ENCODE measurements around the gene PDPN. TPM values are rescaled to one million over a fixed set of nuclear protein-coding genes. Genes with fewer than 3 reads are reported as not detected.

The PDPN gene
- total RNA-seq, 3 donors from 2014 or later: 18.1 to 38.8 (median 29.2) TPM

DNA sequence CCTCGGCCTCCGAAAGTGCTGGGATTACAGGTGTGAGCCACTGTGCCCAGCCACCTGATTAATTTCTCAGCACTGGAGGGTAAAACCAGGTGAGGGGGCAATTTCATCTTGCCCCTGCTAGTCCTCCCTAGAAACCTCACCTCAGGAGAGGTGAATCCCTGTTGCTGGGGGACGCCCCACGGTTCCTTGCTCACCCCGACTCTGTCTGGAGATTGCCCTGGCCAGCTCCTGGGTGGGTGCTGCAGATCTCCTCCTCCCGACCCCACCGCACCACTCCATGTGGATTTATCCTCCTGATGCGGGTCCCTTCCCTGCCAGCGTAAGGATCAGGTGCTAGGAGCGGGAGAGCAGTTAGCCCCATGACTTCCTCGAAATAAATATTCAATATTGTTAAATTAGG is 34.9 kb downstream of the PDPN start:
- Histone ChIP-seq H3K9me3 (no peaks in the 10 kb centered on the region), H3K27me3 (no peaks in the 10 kb centered on the region), H3K27ac (peak overlapping the region; percentile 83 to 87), H3K36me3 (no peaks in the 10 kb centered on the region), H3K4me3 (no peak overlapping the region), H3K4me1 (peaks cover 0 to 4% of the 10 kb centered on the region in 2 donors)
- no peak for DNase-seq (ENCODE audit: low spot score in 2 of 2)
- intact Hi-C loops (cut with DNase I; ENCODE audit: low total_unique reads): no loop called here
- TF ChIP-seq POLR2A (IDR thresholded peaks at IDR 0.05): no peak
- TF ChIP-seq, protein P1, sequence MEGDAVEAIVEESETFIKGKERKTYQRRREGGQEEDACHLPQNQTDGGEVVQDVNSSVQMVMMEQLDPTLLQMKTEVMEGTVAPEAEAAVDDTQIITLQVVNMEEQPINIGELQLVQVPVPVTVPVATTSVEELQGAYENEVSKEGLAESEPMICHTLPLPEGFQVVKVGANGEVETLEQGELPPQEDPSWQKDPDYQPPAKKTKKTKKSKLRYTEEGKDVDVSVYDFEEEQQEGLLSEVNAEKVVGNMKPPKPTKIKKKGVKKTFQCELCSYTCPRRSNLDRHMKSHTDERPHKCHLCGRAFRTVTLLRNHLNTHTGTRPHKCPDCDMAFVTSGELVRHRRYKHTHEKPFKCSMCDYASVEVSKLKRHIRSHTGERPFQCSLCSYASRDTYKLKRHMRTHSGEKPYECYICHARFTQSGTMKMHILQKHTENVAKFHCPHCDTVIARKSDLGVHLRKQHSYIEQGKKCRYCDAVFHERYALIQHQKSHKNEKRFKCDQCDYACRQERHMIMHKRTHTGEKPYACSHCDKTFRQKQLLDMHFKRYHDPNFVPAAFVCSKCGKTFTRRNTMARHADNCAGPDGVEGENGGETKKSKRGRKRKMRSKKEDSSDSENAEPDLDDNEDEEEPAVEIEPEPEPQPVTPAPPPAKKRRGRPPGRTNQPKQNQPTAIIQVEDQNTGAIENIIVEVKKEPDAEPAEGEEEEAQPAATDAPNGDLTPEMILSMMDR (IDR thresholded peaks at IDR 0.05): no peak
- TF ChIP-seq POLR2AphosphoS5 (IDR thresholded peaks at IDR 0.05): no peak

DNA sequence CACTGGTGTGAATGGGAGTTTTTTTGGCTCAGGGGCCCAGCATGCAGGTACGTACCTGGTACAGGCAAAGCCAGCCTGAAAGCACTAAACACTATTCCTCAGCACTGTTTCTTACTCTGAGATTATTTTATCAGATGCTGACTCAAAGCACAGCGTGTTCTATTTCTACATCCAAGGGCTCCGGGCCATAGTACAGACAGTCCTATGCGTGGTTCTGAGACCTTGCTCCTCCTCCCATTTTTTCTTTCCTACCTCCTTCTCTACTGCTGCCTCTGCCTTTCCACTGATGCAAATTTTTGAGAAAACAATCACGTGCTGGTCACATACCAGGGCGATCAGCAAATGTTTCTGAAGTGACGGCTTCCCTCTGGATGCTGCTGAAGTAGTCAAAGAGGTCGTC is 36.3 kb downstream of the PDPN start:
- H3K4me1 ChIP-seq: peaks cover 0 to 4% of the 10 kb centered on the region in 2 donors
- intact Hi-C loops (cut with DNase I; ENCODE audit: low total_unique reads): no loop called here
- peak in 1 of 2 donors; percentile 81 for DNase-seq (ENCODE audit: low spot score in 2 of 2)
- no peaks in the 10 kb centered on the region for H3K9me3 ChIP-seq
- peak overlapping the region; percentile 83 to 87 for H3K27ac ChIP-seq
- no peaks in the 10 kb centered on the region for H3K27me3 ChIP-seq
- no peak overlapping the region for H3K4me3 ChIP-seq
- no peaks in the 10 kb centered on the region for H3K36me3 ChIP-seq
- TF ChIP-seq, protein P1 (IDR thresholded peaks at IDR 0.05): no peak
- TF ChIP-seq POLR2AphosphoS5 (IDR thresholded peaks at IDR 0.05): peak; percentile 28 to 78 (median 76)

GRCh38 chr1:13620825-13621224 is 37.2 kb downstream of the PDPN start:
- DNase-seq (ENCODE audit: low spot score in 2 of 2): peak in 1 of 2 donors; percentile 1
- intact Hi-C loops (cut with DNase I; ENCODE audit: low total_unique reads): no loop called here
- Histone ChIP-seq H3K4me3 (no peak overlapping the region), H3K27ac (peak overlapping the region; percentile 83 to 87), H3K27me3 (no peaks in the 10 kb centered on the region), H3K4me1 (peaks cover 0 to 4% of the 10 kb centered on the region in 2 donors), H3K9me3 (no peaks in the 10 kb centered on the region), H3K36me3 (no peaks in the 10 kb centered on the region)
- TF ChIP-seq, protein P1 (IDR thresholded peaks at IDR 0.05): no peak
- TF ChIP-seq POLR2A (IDR thresholded peaks at IDR 0.05): no peak

- no peak for TF ChIP-seq POLR2A (IDR thresholded peaks at IDR 0.05)
- TF ChIP-seq POLR2AphosphoS5 (IDR thresholded peaks at IDR 0.05): no peak
- TF ChIP-seq, protein P1 (IDR thresholded peaks at IDR 0.05): no peak
- intact Hi-C loops (cut with DNase I; ENCODE audit: low total_unique reads): no loop called here
- DNase-seq (ENCODE audit: low spot score in 2 of 2): peak in 1 of 2 donors; percentile 14
- Histone ChIP-seq H3K36me3 (no peaks in the 10 kb centered on the region), H3K4me1 (peaks cover 0 to 4% of the 10 kb centered on the region in 2 donors), H3K9me3 (no peaks in the 10 kb centered on the region), H3K27ac (no peak overlapping the region), H3K4me3 (no peak overlapping the region), H3K27me3 (no peaks in the 10 kb centered on the region)
Measured at GRCh38 chr1:13622446-13622845, 38.8 kb downstream of the PDPN start.

DNA sequence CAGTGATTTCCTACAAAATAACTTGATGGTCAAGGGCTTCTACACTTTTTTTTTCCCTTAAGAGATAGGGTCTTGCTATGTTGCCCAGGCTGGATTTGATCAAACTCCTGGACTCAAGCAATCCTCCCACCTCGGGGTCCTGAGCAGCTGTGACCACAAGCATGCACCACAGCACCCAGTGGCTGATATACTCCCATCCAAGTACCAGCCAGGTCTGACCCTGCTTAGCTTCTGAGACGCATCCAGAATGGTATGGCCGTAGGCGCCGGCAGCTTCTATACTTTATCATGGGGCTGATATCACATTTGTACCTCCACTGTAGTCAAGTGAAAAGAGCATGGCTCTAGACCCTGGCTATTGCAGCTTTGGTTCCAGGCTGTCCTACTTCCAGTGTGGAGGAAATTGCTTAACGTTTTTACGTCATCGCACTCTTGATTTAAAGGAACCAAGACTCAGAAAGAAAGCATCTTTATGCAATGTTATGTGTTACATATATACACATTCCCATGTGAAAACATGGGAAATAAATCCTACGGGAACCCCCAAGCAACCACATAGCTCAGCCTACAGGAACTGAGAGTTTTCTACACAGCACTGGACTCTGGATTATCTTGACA is 39.5 kb downstream of the PDPN start:
- no peaks in the 10 kb centered on the region for H3K9me3 ChIP-seq

More for the DNA sequence above, 39.5 kb downstream of the PDPN start:
- DNase-seq (ENCODE audit: low spot score in 2 of 2): no peak
- intact Hi-C loops (cut with DNase I; ENCODE audit: low total_unique reads): no loop called here
- Histone ChIP-seq H3K4me1 (peaks cover 0 to 4% of the 10 kb centered on the region in 2 donors), H3K27ac (no peak overlapping the region), H3K27me3 (no peaks in the 10 kb centered on the region), H3K4me3 (no peak overlapping the region), H3K36me3 (no peaks in the 10 kb centered on the region)
- no peak for TF ChIP-seq POLR2A (IDR thresholded peaks at IDR 0.05)
- TF ChIP-seq, protein P1 (IDR thresholded peaks at IDR 0.05): no peak
- TF ChIP-seq POLR2AphosphoS5 (IDR thresholded peaks at IDR 0.05): no peak

Measured in breast epithelium (tissue), 4 donors.